22Rv1 (cell line): ENCODE measurements around the gene SREBF1.

Experiments used
- H3K27ac ChIP-seq: fragments of 450-650 bp; 2 replicates; pipeline ENCODE4 v1.5.1; 2017
- ZFX ChIP-seq: fragments of 450-650 bp; IDR thresholded peaks from 2 replicates; pipeline ENCODE4 v1.6.1; 2017; ENCODE audit warnings: antibody characterized with exemption, borderline replicate concordance
- TF ChIP-seq, protein P1 (sequence below): fragments of 450-650 bp; IDR thresholded peaks from 2 replicates; pipeline ENCODE4 v1.5.1; 2017; ENCODE audit warnings: mild to moderate bottlenecking

The SREBF1 gene

GRCh38 chr17:17846003-17846402 is 9.2 kb upstream of the SREBF1 start:
- no peak overlapping the region for H3K27ac ChIP-seq
- no peak for TF ChIP-seq ZFX
- TF ChIP-seq, protein P1, sequence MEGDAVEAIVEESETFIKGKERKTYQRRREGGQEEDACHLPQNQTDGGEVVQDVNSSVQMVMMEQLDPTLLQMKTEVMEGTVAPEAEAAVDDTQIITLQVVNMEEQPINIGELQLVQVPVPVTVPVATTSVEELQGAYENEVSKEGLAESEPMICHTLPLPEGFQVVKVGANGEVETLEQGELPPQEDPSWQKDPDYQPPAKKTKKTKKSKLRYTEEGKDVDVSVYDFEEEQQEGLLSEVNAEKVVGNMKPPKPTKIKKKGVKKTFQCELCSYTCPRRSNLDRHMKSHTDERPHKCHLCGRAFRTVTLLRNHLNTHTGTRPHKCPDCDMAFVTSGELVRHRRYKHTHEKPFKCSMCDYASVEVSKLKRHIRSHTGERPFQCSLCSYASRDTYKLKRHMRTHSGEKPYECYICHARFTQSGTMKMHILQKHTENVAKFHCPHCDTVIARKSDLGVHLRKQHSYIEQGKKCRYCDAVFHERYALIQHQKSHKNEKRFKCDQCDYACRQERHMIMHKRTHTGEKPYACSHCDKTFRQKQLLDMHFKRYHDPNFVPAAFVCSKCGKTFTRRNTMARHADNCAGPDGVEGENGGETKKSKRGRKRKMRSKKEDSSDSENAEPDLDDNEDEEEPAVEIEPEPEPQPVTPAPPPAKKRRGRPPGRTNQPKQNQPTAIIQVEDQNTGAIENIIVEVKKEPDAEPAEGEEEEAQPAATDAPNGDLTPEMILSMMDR: no peak

GRCh38 chr17:17845046-17845775 is 8.4 kb upstream of the SREBF1 start:
- H3K27ac ChIP-seq: no peak overlapping the region
- TF ChIP-seq, protein P1: no peak
- no peak for TF ChIP-seq ZFX

- no peak for TF ChIP-seq ZFX
- TF ChIP-seq, protein P1: no peak
- H3K27ac ChIP-seq: no peak overlapping the region
Observed at GRCh38 chr17:17844500-17844899, 7.7 kb upstream of the SREBF1 start.

GRCh38 chr17:17844079-17844478 is 7.3 kb upstream of the SREBF1 start:
- no peak overlapping the region for H3K27ac ChIP-seq
- TF ChIP-seq, protein P1: no peak
- no peak for TF ChIP-seq ZFX

DNA sequence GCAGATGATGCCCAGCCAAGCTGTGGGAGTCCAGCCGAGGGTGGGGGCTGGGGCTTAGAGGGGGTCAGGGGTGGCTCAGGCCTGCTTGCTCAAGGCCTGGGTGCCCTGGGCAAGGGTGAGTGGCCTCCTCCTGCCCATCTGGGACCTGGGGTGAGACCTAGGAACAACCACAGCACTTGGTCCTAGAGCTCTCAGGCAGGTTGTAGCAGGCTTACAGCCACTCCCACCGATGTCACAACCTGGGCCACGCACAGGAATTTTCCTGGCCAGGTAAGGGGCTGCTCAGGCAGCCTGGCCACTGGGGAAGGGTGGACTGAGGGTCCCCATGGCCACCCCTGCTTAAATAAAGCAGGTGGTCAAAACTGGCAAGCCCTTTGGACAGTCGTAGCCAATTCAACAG is 6.3 kb upstream of the SREBF1 start:
- H3K27ac ChIP-seq: peak overlapping the region; percentile 95; the same call in 1 of the 2 replicates
- no peak for TF ChIP-seq ZFX
- TF ChIP-seq, protein P1: no peak

GRCh38 chr17:17842111-17842876 is 5.5 kb upstream of the SREBF1 start:
- H3K27ac ChIP-seq: peak overlapping the region; percentile 95
- TF ChIP-seq, protein P1: no peak
- TF ChIP-seq ZFX: no peak

DNA sequence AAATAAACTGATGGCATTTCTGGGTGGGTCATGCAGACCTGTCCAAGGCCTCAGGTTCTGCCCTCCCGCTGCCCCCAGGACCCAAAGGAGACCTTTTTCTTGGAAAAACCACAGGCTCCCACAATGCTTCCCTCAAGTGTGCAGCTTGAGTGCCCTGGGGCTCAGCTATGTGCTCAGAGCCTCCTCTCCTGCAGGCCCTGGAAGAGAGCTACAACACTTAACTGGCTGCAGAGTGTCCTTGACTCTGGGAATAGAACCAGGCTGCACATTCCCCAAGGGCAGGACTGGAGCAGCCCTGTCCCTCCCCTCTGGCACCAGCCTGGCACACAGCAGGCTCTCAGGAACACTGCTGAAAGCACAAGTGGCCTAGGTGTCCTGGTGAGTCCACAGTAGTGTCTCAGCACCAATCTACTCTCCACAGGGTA is 4.8 kb upstream of the SREBF1 start:
- TF ChIP-seq, protein P1: no peak
- no peak for TF ChIP-seq ZFX
- peak overlapping the region; percentile 95 for H3K27ac ChIP-seq
